ENCODE data around the gene SMTN.
"Not testable (repeated sequence)": the region's sequence is repeated elsewhere in the genome, so short reads cannot be mapped to it uniquely, and the experiment has no call there.

Gene SMTN

GRCh38 chr22:31104869-31105268 lies 23.8 kb downstream of the SMTN start:
- no peak for DNase-seq (ENCODE audit: low spot score)

- no peak for DNase-seq (ENCODE audit: low spot score)
These were observed 24.3 kb downstream of the SMTN start for GRCh38 chr22:31105282-31105929.

- no peak for DNase-seq (ENCODE audit: low spot score)
These were observed 25.0 kb downstream of the SMTN start for GRCh38 chr22:31106001-31106571.

- peak; percentile 63 for DNase-seq (ENCODE audit: low spot score)
These were observed 25.6 kb downstream of the SMTN start for GRCh38 chr22:31106731-31107177.

- DNase-seq (ENCODE audit: low spot score), result peak; percentile 98
These were observed 26.2 kb downstream of the SMTN start, which contains the start of gene SELENOM for GRCh38 chr22:31107178-31107893. Gene SELENOM, minus strand, starts transcription at chr22:31107568. Its CDS starts 63 bp downstream, at chr22:31107505.

- DNase-seq (ENCODE audit: low spot score), result no peak
These were observed 26.7 kb downstream of the SMTN start for GRCh38 chr22:31107894-31108218.

- DNase-seq (ENCODE audit: low spot score), result not testable (repeated sequence)
These were observed 31.5 kb downstream of the SMTN start for GRCh38 chr22:31112547-31113091.

- no peak for DNase-seq (ENCODE audit: low spot score)
These were observed 37.1 kb downstream of the SMTN start for GRCh38 chr22:31118046-31118820.

- DNase-seq (ENCODE audit: low spot score), result no peak
These were observed 38.1 kb downstream of the SMTN start for GRCh38 chr22:31119026-31119717.

GRCh38 chr22:31120230-31120629 lies 39.1 kb downstream of the SMTN start:
- no peak for DNase-seq (ENCODE audit: low spot score)

GRCh38 chr22:31120642-31121041 lies 39.5 kb downstream of the SMTN start:
- no peak for DNase-seq (ENCODE audit: low spot score)

GRCh38 chr22:31121403-31121802 lies 40.3 kb downstream of the SMTN start:
- DNase-seq (ENCODE audit: low spot score), result no peak

GRCh38 chr22:31122196-31122531 lies 41.0 kb downstream of the SMTN start:
- no peak for DNase-seq (ENCODE audit: low spot score)

- DNase-seq (ENCODE audit: low spot score), result peak; percentile 77
These were observed 41.6 kb downstream of the SMTN start, which contains the start of gene INPP5J for GRCh38 chr22:31122532-31123291. Gene INPP5J, plus strand, starts transcription at chr22:31122966. Its CDS starts 49 bp downstream, at chr22:31123015.

GRCh38 chr22:31123292-31123602 lies 42.1 kb downstream of the SMTN start:
- no peak for DNase-seq (ENCODE audit: low spot score)

GRCh38 chr22:31124290-31124689 lies 43.2 kb downstream of the SMTN start:
- no peak for DNase-seq (ENCODE audit: low spot score)

- DNase-seq (ENCODE audit: low spot score), result no peak
These were observed 43.8 kb downstream of the SMTN start for GRCh38 chr22:31124811-31125465.

- no peak for DNase-seq (ENCODE audit: low spot score)
These were observed 44.5 kb downstream of the SMTN start for GRCh38 chr22:31125521-31126117.

GRCh38 chr22:31126128-31126868 lies 45.2 kb downstream of the SMTN start:
- DNase-seq (ENCODE audit: low spot score), result no peak

GRCh38 chr22:31126869-31127175 lies 45.7 kb downstream of the SMTN start:
- DNase-seq (ENCODE audit: low spot score), result no peak
